GM12891 (cell line): ENCODE measurements around the gene DUSP2.

Experiments used
- DNase-seq: peaks from one replicate; pipeline ENCODE4 v3.0.0; 2011; ENCODE audit warnings: low spot score; ENCODE audit not compliant: insufficient read length
- FAIRE-seq: peaks from 2 replicates; lab custom pipeline; 2011; peaks lifted over from hg19 to GRCh38; lab: Jason Lieb, UNC
- POLR2A ChIP-seq: IDR thresholded peaks from 2 replicates; pipeline ENCODE4 v1.6.1; 2011; ENCODE audit warnings: low read depth, low read length, control low read depth
- POLR2AphosphoS5 ChIP-seq: IDR thresholded peaks from 2 replicates; pipeline ENCODE4 v1.6.1; 2011; ENCODE audit warnings: low read depth, low read length, control low read depth
- POU2F2 ChIP-seq: IDR thresholded peaks from 2 replicates; pipeline ENCODE4 v1.6.1; 2011; ENCODE audit warnings: low read depth, mild to moderate bottlenecking, control low read depth, low read length, moderate library complexity
- SPI1 ChIP-seq: IDR thresholded peaks from 2 replicates; pipeline ENCODE4 v1.6.1; 2011; ENCODE audit warnings: low read depth, low read length, control low read depth

DUSP2 gene

GRCh38 chr2:96095116-96095636, 50.1 kb downstream of the DUSP2 start:
- TF ChIP-seq POLR2A, result no peak
- no peak for TF ChIP-seq SPI1
- no peak for DNase-seq
- no peak for FAIRE-seq

GRCh38 chr2:96093528-96093927, 51.7 kb downstream of the DUSP2 start:
- no peak for DNase-seq
- TF ChIP-seq POU2F2, result no peak
- TF ChIP-seq SPI1, result no peak
- no peak for TF ChIP-seq POLR2AphosphoS5
- no peak for FAIRE-seq
